HG02938 (cell line): Measurements from ENCODE around the gene CALN1.
"Not testable (repeated sequence)": the region's sequence is repeated elsewhere in the genome, so short reads cannot be mapped to it uniquely, and the experiment has no call there.

Experiments used
- ATAC-seq: cut with Tn5 transposase; IDR thresholded peaks from one replicate; pipeline ENCODE4 v1.9.1; 2021; ENCODE audit warnings: mild to moderate bottlenecking, moderate library complexity; ENCODE audit not compliant: unreplicated experiment

The CALN1 gene

GRCh38 chr7:71824006-71824760, 588.0 kb downstream of the CALN1 start:
- ATAC-seq, result no peak

GRCh38 chr7:71822406-71822805, 589.7 kb downstream of the CALN1 start:
- not testable (repeated sequence) for ATAC-seq

GRCh38 chr7:71817916-71818315, 594.2 kb downstream of the CALN1 start:
- ATAC-seq, result no peak

DNA sequence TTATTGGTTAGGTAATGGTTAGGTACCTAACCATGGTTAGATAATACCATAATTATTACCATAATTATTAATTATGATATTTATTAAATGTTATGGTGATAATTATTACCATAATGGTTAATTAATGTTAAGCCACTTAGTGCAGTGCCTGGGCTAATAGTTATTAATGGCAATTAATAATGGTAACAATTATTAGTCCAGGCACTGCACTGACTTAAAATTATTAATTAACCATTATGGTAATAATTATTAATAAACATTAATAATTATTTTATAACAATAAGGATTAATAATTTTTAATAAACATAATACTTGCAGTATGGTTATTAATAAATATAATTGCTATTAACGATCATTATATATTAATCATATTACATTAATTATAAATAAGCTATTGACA, 604.0 kb downstream of the CALN1 start:
- ATAC-seq, result no peak

DNA sequence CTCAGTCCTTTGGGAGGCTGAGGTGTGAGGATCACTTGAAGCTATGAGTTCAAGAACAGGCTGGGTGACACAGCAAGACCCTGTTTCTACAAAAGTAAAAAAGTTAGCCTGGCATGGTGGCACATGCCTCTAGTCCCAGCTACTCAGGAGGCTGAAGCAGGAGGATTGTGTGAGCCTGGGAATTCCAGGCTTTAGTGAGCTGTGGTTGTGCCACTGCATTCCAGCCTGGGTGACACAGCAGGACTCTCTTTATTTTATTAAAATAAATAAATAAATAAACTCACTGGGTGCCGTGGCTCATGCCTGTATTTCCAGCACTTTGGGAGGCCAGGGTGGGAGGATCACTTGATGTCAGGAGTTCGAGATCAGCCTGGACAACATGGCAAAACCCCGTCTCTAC, 607.9 kb downstream of the CALN1 start:
- ATAC-seq, result no peak

- ATAC-seq, result no peak
These were observed 610.2 kb downstream of the CALN1 start for GRCh38 chr7:71801976-71802375.

DNA sequence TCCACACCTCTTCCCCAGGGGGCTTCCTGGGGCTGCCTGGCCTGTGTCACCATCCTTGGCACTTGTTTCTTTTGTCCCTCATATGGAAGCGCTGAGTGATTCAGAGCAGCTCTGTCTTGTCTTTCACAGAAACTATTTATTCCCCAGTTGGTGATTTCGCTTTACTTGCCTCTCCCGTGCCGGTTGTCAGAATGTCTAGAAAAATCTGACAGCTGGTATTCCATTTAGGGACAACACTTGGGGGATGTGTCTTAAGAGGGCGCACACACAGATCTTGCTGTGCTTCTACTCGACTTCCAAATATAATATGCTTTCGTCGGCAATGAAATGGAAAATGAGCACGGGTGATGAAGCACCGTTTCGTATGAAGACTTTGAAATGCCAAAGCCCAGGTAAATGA, 611.8 kb downstream of the CALN1 start:
- no peak for ATAC-seq

DNA sequence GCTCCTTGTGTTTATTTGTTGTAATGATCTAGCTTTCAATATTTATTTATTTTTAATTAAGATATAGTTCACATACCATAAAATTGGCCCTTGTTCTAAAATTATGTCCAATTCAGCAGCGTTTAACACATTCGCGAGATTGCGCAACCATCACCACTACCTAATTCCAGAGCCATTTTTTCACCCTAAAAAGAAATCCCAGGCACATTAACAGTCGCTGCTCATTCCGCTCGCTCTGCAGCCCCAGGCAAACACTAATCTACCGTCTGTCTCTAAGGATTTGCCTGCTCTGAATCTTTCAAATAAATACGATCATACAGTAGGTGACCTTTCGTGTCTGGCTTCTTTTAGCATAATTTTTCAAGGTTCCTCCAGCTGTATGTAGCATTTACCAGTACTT, 616.7 kb downstream of the CALN1 start:
- ATAC-seq, result no peak

DNA sequence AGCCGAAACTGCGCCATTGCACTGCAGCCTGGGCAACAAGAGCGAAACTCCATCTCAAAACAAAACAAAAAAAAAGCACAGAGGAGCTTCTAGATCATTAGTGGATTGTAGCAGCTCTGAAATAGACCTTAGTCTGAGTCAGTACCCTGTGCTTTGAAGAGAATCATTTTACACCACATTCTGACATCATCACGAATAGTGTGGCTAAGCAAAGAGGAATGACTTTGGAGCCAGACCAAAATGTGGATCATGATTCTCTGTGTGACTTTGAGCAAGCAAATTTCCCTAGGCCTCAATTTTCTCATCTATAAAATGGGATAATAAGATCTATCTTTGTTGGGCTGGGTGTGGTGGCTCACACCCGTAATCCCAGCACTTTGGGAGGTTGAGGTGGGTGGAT, 618.9 kb downstream of the CALN1 start:
- ATAC-seq, result no peak

GRCh38 chr7:71787513-71787912, 624.6 kb downstream of the CALN1 start:
- no peak for ATAC-seq

GRCh38 chr7:71785216-71785615, 626.9 kb downstream of the CALN1 start:
- ATAC-seq, result no peak

GRCh38 chr7:71784781-71785180, 627.4 kb downstream of the CALN1 start:
- no peak for ATAC-seq

DNA sequence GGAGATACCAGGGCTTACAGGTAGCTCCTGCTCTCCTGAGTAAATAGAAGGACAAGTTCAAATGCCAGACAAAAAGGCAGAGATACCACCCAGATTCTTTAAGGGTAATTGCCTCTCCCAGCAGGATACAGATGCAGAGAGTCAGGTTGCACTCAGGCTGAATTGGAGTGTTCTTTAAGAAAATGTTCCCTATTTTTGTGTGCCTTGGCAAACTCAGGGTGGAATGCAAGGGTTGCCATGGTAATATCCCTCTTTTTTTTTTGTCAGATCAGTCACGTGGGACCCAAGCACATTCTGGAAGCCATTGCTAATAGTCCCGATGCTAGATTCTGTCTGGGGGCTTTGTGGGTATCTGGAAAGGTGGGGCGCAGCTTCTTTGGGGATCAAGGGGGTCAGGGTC, 628.0 kb downstream of the CALN1 start:
- ATAC-seq, result no peak

GRCh38 chr7:71783779-71784178, 628.4 kb downstream of the CALN1 start:
- ATAC-seq, result no peak

DNA sequence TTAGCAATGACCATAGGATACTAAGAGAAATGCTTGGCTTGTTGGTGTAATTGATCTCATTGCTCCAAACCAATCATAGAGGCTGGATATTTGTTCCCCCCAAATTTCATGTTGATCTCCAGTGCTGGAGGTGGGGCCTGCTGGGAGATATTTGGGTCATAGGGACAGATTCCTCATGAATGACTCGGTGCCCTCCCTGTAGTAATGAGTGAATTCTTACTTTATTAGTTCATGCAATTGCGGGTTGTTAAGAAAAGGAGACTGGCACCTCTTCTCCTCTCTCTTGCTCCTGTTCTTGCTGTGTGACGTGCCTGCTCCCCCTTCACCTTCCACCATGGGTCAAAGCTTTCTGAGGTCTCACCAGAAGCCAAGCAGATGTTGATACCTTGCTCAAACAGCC, 630.1 kb downstream of the CALN1 start:
- no peak for ATAC-seq

- no peak for ATAC-seq
These were observed 631.9 kb downstream of the CALN1 start for GRCh38 chr7:71780282-71780681.

GRCh38 chr7:71777278-71777677, 634.9 kb downstream of the CALN1 start:
- no peak for ATAC-seq

- ATAC-seq, result no peak
These were observed 635.4 kb downstream of the CALN1 start for GRCh38 chr7:71776726-71777125.

DNA sequence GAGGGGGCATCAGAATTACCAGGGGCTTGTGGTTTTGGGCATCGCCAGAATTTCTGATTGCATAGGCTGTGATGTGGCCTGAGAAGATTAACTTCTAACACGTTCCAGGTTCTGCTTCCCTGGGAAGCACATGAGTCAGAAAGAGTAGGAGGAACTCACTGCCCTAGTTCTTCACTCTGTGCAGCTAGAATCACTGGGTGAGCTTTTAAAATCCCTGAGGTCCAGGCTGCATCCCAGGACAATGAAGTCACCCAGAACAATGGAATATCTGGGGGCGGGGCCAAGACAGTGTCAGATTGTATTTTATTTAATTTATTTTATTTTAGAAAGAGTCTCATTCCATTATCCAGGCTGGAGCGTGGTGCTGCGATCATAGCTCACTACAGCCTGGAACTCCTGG, 636.5 kb downstream of the CALN1 start:
- ATAC-seq, result no peak

- no peak for ATAC-seq
These were observed 639.4 kb downstream of the CALN1 start for GRCh38 chr7:71772779-71773178.

- no peak for ATAC-seq
These were observed 641.8 kb downstream of the CALN1 start for GRCh38 chr7:71770269-71770907.

DNA sequence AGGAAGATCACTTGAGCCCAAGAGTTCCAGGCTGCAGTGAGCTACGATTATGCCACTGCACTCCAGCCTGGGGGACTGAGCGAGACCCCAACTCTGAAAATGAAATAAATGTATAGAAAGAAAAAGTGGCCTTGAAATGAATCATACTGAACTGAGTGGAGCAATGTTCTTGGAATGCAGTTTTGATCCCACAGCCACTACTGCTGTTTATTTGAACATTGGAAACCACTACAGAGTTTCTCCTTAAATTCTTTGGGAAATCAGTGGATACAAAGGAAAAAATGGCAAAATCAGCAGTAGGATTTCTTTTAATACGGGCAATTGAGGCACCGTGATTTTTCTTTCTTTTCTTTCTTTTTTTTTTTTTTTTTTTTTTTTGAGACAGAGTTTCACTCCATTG, 642.8 kb downstream of the CALN1 start:
- no peak for ATAC-seq

GRCh38 chr7:71768450-71768849, 643.7 kb downstream of the CALN1 start:
- ATAC-seq, result no peak
